GM12892 (cell line): ENCODE data around the gene ITIH4.

ENCODE experiments used
- POLR2A ChIP-seq: IDR thresholded peaks from 2 replicates; pipeline ENCODE4 v1.6.1; 2011; ENCODE audit warnings: low read depth, low read length, control low read depth
- POLR2AphosphoS5 ChIP-seq: IDR thresholded peaks from 2 replicates; pipeline ENCODE4 v1.6.1; 2011; ENCODE audit warnings: low read depth, low read length, control low read depth
- TAF1 ChIP-seq: IDR thresholded peaks from 2 replicates; pipeline ENCODE4 v1.6.1; 2011; ENCODE audit warnings: low read depth, mild to moderate bottlenecking, control low read depth, low read length, borderline replicate concordance

DNA sequence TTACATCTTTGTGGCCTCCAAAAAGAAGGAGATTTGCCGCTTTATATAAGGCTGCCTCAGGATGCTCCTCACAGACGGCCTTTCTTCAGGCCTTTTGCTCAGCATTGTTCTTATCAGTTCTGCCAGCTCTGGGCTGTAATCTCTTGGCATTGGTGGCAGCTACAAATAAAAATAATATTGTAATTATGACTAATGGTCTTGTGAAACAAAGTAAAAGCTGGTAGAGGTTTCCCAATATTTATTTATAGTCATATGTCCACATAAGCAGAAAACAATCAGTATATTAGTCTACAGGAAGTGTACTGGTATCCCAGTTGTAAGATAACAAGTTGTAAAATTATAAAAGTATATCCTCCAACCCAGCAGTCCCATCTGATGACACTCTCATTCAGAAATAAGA is 67.0 kb downstream of the ITIH4 start:
- no peak for TF ChIP-seq POLR2AphosphoS5
- TF ChIP-seq POLR2A, result no peak
- no peak for TF ChIP-seq TAF1
